ENCODE results near the gene HIF1A.
"Not testable (repeated sequence)": the region's sequence is repeated elsewhere in the genome, so short reads cannot be mapped to it uniquely, and the experiment has no call there.

Gene HIF1A

GRCh38 chr14:61749264-61749663 is 54.0 kb downstream of the HIF1A start:
- DNase-seq (ENCODE audit: low read depth) = no peak

GRCh38 chr14:61749867-61750266 is 54.6 kb downstream of the HIF1A start:
- DNase-seq (ENCODE audit: low read depth) = no peak

GRCh38 chr14:61750708-61751474 is 55.6 kb downstream of the HIF1A start:
- peak; percentile 60 for DNase-seq (ENCODE audit: low read depth)

GRCh38 chr14:61751475-61751989 is 56.2 kb downstream of the HIF1A start:
- DNase-seq (ENCODE audit: low read depth) = no peak

GRCh38 chr14:61752626-61753025 is 57.3 kb downstream of the HIF1A start:
- DNase-seq (ENCODE audit: low read depth) = no peak

- no peak for DNase-seq (ENCODE audit: low read depth)
These were observed 58.3 kb downstream of the HIF1A start for GRCh38 chr14:61753631-61754030.

- DNase-seq (ENCODE audit: low read depth) = no peak
These were observed 59.5 kb downstream of the HIF1A start for GRCh38 chr14:61754627-61755381.

GRCh38 chr14:61755382-61755742 is 60.0 kb downstream of the HIF1A start:
- not testable (repeated sequence) for DNase-seq (ENCODE audit: low read depth)

- no peak for DNase-seq (ENCODE audit: low read depth)
These were observed 60.8 kb downstream of the HIF1A start for GRCh38 chr14:61756135-61756534.

- no peak for DNase-seq (ENCODE audit: low read depth)
These were observed 64.6 kb downstream of the HIF1A start for GRCh38 chr14:61759878-61760277.

- no peak for DNase-seq (ENCODE audit: low read depth)
These were observed 66.2 kb downstream of the HIF1A start for GRCh38 chr14:61761557-61761956.

- DNase-seq (ENCODE audit: low read depth) = peak; percentile 96
These were observed 66.9 kb downstream of the HIF1A start, which contains the start of gene SNAPC1 for GRCh38 chr14:61761959-61762786. Gene SNAPC1, plus strand, starts transcription at chr14:61762420. Its CDS starts 41 bp downstream, at chr14:61762461.

GRCh38 chr14:61764342-61765122 is 69.2 kb downstream of the HIF1A start:
- no peak for DNase-seq (ENCODE audit: low read depth)

GRCh38 chr14:61765225-61765943 is 70.1 kb downstream of the HIF1A start:
- no peak for DNase-seq (ENCODE audit: low read depth)

GRCh38 chr14:61766151-61766550 is 70.8 kb downstream of the HIF1A start:
- no peak for DNase-seq (ENCODE audit: low read depth)

GRCh38 chr14:61768240-61768639 is 72.9 kb downstream of the HIF1A start:
- DNase-seq (ENCODE audit: low read depth) = no peak

GRCh38 chr14:61769893-61770292 is 74.6 kb downstream of the HIF1A start:
- no peak for DNase-seq (ENCODE audit: low read depth)

GRCh38 chr14:61774861-61775260 is 79.5 kb downstream of the HIF1A start:
- no peak for DNase-seq (ENCODE audit: low read depth)

- DNase-seq (ENCODE audit: low read depth) = no peak
These were observed 84.8 kb downstream of the HIF1A start for GRCh38 chr14:61780125-61780524.

GRCh38 chr14:61797309-61797708 is 102.0 kb downstream of the HIF1A start:
- no peak for DNase-seq (ENCODE audit: low read depth)
